Measurements from ENCODE around the gene MOK. TPM values are rescaled to one million over a fixed set of nuclear protein-coding genes. Genes with fewer than 3 reads are reported as not detected.

The MOK gene
- total RNA-seq, 1 donor from 2014 or later = 38.7 TPM

DNA sequence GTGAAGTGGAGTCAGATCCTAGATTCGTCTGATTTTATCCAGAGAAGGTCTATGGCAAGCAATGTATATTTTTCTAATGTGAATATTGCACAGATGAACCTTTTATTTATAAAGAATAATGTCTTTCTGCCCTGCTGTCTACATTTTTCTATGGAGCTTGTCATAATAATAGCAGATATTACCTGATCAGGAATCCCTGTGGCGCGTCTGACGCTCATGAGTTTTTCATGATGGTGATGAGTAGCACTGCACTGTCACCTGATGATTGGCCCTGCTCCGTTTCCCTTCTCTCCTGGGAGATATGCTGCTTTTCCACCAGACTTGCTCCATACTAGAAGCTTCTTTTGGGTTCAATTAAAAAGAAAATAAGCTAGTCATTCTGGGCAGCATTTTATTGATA lies 37.3 kb upstream of the MOK start:
- H3K4me1 Mint-ChIP-seq (ENCODE audit: low read depth) = no peaks in the 10 kb centered on the region
- H3K36me3 Mint-ChIP-seq (ENCODE audit: insufficient read depth) = peaks cover 4% of the 10 kb centered on the region
- no peaks in the 10 kb centered on the region for H3K9me3 Mint-ChIP-seq (ENCODE audit: low read depth)
- DNase-seq (ENCODE audit: low spot score, unreplicated experiment) = no peak
- no peaks in the 10 kb centered on the region for H3K27me3 Mint-ChIP-seq
- no peak overlapping the region for H3K27ac Mint-ChIP-seq
- H3K4me3 Mint-ChIP-seq (ENCODE audit: low read depth) = no peak overlapping the region
- TF ChIP-seq, protein P1, sequence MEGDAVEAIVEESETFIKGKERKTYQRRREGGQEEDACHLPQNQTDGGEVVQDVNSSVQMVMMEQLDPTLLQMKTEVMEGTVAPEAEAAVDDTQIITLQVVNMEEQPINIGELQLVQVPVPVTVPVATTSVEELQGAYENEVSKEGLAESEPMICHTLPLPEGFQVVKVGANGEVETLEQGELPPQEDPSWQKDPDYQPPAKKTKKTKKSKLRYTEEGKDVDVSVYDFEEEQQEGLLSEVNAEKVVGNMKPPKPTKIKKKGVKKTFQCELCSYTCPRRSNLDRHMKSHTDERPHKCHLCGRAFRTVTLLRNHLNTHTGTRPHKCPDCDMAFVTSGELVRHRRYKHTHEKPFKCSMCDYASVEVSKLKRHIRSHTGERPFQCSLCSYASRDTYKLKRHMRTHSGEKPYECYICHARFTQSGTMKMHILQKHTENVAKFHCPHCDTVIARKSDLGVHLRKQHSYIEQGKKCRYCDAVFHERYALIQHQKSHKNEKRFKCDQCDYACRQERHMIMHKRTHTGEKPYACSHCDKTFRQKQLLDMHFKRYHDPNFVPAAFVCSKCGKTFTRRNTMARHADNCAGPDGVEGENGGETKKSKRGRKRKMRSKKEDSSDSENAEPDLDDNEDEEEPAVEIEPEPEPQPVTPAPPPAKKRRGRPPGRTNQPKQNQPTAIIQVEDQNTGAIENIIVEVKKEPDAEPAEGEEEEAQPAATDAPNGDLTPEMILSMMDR (IDR thresholded peaks at IDR 0.05; ENCODE audit: unreplicated experiment) = no peak

DNA sequence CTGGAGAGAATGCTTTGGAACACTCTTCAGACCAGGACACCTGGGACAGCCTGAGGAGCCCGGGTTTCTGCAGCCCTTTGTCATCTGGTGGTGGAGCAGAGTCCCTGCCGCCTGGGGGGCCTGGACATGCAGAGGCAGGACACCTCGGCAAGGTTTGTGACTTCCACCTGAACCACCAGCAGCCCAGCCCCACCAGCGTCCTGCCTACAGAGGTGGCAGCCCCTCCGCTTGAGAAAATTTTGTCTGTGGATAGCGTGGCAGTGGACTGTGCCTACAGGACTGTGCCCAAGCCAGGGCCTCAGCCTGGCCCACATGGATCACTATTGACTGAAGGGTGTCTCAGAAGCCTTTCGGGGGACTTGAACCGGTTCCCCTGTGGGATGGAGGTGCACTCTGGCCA lies 36.6 kb upstream of the MOK start:
- peaks cover 4% of the 10 kb centered on the region for H3K36me3 Mint-ChIP-seq (ENCODE audit: insufficient read depth)
- no peaks in the 10 kb centered on the region for H3K9me3 Mint-ChIP-seq (ENCODE audit: low read depth)
- H3K27me3 Mint-ChIP-seq = no peaks in the 10 kb centered on the region
- H3K4me3 Mint-ChIP-seq (ENCODE audit: low read depth) = no peak overlapping the region
- no peak for DNase-seq (ENCODE audit: low spot score, unreplicated experiment)
- no peak overlapping the region for H3K27ac Mint-ChIP-seq
- no peaks in the 10 kb centered on the region for H3K4me1 Mint-ChIP-seq (ENCODE audit: low read depth)
- TF ChIP-seq, protein P1 (IDR thresholded peaks at IDR 0.05; ENCODE audit: unreplicated experiment) = no peak

DNA sequence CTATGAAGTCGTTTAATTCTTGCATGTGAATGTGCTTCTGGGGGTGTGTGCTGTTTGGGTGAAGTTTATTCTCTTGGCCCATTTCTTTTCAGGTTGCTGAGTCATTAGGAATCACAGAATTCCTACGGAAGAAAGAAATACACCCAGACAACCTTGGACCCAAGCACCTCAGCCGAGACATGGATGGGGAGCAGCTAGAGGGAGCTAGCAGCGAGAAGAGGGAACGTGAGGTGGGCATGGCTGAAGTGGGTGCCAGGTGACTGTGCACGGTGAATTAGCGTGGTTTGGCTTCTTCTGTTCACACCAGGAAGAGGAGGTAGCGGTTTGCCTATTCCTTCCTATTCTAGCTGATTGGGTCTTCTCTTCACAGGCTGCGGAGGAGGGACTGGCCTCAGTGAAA lies 33.8 kb upstream of the MOK start:
- Mint-ChIP-seq H3K36me3 (ENCODE audit: insufficient read depth) (peaks cover 9% of the 10 kb centered on the region), H3K27me3 (no peaks in the 10 kb centered on the region), H3K9me3 (ENCODE audit: low read depth) (no peaks in the 10 kb centered on the region), H3K4me1 (ENCODE audit: low read depth) (no peaks in the 10 kb centered on the region), H3K27ac (peak overlapping the region; percentile 6), H3K4me3 (ENCODE audit: low read depth) (no peak overlapping the region)
- TF ChIP-seq, protein P1 (IDR thresholded peaks at IDR 0.05; ENCODE audit: unreplicated experiment) = no peak
- no peak for DNase-seq (ENCODE audit: low spot score, unreplicated experiment)

DNA sequence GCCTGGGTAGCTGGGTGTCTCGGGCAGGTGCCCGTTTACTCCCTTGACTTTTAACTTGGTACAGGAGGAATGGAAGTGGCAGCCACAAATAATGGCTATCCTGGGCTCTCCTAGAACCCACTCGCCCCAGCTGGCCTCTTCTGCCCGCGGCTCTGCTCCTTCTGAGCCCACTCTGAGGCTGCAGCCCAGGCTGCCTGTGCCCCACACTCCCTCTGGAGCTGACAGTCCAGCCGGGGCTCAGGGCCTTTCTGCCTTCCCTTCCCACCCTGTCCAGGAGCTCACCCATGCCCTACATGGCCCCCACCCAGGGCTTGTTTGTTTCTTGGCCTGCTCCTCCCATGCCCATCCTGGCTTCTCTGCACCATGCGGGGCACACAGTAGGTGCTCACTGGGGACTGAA lies 30.2 kb upstream of the MOK start:
- Mint-ChIP-seq H3K27ac (no peak overlapping the region), H3K4me1 (ENCODE audit: low read depth) (no peaks in the 10 kb centered on the region)

DNA sequence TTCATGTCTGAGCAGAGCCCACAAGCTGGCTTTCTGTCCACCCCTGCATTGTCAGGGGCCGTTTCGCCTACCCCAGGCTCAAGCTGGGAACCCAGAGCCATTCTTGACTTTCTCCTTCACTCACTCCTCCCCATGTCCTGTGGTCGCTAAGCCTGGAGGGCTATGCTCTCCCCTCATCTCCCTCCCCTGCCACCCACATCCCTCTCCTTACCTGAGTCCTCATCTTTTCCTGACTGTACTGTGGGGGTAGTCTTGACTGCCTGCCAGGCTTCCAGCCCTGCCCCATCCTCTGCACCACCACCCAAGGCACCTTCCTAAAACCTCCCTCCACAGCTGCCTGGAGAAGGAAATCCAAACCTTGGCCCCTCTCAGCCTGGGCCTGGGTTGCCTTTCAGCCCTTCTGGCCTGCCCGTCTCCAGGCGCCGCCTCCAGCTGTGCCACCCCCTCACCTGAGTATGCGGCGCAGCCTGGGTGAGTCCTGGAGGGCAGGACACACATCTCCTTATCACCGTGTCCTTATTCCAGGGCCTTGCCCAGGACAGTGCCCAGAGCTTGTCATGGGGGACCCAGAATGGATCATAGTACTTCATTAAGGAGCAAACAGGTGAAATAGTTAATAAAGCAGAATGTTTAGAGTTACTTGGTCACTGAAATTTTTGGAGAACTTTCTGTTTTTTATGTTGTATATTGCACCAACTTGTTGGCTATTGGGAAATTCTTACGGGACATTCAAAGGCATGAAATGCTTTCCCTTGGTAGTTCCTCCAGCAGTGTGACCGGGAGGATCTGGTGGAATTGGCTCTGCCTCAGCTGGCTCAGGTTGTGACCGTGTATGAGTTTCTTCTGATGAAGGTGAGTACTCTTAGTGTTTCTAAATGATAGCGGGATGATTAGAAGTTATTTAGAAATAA lies 29.1 kb upstream of the MOK start:
- Mint-ChIP-seq H3K4me1 (ENCODE audit: low read depth) (no peaks in the 10 kb centered on the region), H3K36me3 (ENCODE audit: insufficient read depth) (peaks cover 9% of the 10 kb centered on the region), H3K27me3 (no peaks in the 10 kb centered on the region), H3K9me3 (ENCODE audit: low read depth) (no peaks in the 10 kb centered on the region), H3K27ac (no peak overlapping the region), H3K4me3 (ENCODE audit: low read depth) (no peak overlapping the region)
- DNase-seq (ENCODE audit: low spot score, unreplicated experiment) = no peak
- TF ChIP-seq, protein P1 (IDR thresholded peaks at IDR 0.05; ENCODE audit: unreplicated experiment) = no peak

More for the DNA sequence above, 30.2 kb upstream of the MOK start:
- no peak for DNase-seq (ENCODE audit: low spot score, unreplicated experiment)
- H3K4me3 Mint-ChIP-seq (ENCODE audit: low read depth) = no peak overlapping the region
- no peaks in the 10 kb centered on the region for H3K27me3 Mint-ChIP-seq
- H3K36me3 Mint-ChIP-seq (ENCODE audit: insufficient read depth) = peaks cover 9% of the 10 kb centered on the region
- no peaks in the 10 kb centered on the region for H3K9me3 Mint-ChIP-seq (ENCODE audit: low read depth)
- TF ChIP-seq, protein P1 (IDR thresholded peaks at IDR 0.05; ENCODE audit: unreplicated experiment) = no peak

Measured in progenitor cell of endocrine pancreas (in vitro differentiated cells).